Fibroblast of peridontal ligament (primary cell): Measurements from ENCODE around the gene ADK.
"Not testable (repeated sequence)": the region's sequence is repeated elsewhere in the genome, so short reads cannot be mapped to it uniquely, and the experiment has no call there.

ENCODE experiments used
- DNase-seq: peaks from one replicate; pipeline ENCODE4 v3.0.0-alpha.2; 2010; ENCODE audit errors: extremely low read depth

Gene ADK

DNA sequence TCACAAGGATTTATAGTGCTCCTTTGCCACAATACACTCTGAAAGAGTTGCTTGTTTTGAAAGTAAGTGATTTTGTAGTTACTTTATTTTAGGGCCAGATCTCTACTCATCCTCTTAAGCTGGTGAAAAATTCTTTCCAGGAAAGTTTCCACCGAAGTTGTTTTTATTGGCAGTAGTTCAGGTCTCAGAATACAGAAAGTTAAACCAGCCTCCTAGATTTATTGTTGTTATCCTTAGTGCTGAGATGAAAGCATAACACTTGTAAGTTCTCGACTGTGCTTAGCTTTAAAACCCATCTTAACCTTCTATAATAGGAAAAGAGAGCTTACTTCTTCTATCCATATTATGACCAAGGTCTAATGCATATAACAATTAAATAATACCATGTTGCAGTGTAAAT, 5.9 kb upstream of the ADK start:
- peak; percentile 94 for DNase-seq

DNA sequence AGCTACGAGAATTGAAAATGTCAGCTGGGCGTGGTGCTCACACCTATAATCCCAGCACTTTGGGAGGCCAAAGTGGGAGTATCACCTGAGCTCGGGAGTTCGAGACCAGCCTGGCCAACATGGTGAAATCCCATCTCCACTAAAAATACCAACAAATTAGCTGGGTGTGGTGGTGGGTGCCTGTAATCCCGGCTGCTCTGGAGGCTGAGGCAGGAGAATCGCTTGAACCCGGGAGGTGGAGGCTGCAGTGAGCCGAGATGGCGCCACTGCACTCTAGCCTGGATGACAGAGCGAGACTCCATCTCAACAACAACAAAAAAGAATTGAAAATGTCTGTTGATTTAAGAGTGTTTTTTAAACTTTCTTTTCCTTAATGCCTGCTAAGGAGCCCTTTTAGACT, 4.0 kb upstream of the ADK start:
- DNase-seq = not testable (repeated sequence)

DNA sequence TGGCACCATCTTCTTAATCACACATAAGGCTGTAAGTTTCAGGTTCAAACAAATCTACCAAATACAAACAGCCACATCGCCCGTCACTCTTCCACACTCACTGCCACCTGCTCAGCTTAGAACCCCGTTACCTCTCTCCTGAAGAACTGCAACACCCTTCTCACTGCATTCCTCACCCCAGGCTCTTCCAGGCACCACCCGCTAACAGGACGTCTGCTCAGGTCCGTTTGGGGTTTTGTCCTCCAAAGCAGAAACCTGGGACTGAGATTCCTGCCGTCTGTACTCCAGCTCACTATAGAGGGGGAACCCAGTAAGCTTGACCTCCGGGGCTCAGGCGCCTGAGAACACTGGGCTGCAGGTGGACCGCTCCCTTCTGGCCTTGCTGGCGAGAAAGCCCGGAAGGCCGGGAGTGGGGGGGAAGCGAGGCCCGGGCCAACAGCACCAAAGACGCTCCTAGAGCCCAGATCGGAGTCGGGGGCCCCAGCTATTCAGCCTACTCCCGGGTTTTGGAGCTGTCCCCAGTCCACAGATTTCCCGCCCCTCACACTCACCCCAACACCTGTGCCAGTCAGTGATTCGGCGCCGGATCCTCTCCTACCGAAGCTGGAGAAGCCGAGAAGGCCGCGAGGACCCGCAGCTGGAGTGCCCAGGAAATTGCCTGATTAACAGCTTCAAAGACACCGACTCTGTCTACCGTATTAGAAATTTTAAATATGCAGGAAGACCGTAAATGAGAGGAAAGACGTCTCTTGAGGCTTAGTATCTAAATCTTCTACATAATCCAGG, 624 bp upstream of the ADK start, which contains the start of gene AP3M1:
TSS of gene AP3M1 (minus strand) at position 625 of the 786 bp plus-strand sequence. CDS start 12,449 bp downstream, outside the sequence.
- DNase-seq = no peak

DNA sequence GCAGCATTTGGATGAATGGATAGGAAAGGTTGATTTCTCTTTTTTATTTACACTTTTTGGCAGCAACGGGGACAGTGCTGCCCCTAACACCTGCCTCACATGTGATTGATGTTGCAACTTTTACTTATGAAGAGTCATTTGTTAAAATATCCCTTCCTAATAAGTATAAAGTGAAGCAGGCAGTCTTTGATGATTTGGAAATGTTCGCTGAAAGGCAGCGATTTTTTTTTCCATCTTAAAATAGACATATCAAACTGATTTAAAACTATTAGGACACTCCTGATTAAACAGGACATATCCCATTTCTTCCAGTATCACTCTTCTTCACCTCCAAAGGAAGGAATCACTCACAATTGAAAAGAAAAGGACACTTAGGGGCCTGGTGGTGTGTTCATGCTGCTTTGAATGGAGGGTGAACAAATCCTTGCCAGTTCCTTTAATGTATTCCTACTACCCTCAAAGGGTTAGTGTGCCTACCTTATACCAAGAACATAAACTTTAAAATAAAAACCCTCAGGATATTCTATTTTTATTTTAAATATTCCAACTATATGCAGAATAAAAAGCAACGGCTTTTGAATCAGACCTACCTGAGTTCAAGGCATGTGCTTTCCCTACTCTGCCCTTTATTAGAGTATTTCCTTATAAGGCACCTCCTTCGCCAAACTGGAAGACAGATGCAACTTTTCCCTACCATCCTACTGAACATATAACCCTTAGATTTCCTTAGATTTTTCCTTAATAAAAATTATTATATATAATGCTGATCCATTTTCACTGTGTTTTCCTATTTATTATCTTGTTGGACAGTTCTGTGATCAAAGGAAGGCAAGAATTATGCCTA, 1.1 kb downstream of the ADK start:
- DNase-seq = no peak

DNA sequence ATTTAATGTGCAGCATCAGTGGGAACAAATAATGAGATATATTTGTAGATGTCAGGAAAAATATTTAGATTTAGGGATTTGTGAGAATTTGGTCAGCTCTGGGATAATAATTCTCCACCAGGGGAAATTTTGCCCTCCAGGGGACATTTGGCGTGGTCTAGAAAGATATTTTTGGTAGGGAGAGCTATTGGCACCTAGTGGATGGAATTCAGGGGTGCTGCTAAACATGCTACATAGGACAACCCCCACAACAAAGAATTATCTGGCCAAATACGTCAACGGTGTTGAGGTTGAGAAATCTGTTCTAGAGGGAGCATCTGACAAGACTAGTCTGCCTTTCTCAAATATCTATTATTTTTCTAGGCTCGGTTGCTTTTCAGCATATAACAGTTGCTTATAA, 2.1 kb downstream of the ADK start:
- DNase-seq = peak; percentile 77

DNA sequence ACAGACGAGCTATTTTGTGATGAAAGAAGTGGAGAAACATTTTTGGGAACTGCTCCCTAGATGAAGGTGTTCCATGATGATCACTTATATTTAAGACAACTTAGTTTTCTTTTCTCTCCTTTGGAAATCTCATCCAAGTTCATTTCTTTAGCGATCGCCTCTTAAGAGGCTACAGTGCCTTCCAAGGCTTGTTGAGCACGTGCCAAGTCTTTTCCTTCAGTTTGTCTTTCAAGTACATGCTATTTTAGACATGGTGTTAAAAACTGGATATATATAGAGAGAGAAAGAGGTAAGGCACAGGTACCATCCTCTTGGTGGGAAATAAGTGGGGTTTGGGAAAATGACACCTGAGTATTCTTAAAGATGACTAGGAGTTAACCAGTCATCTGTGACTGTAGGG, 2.7 kb downstream of the ADK start:
- no peak for DNase-seq

DNA sequence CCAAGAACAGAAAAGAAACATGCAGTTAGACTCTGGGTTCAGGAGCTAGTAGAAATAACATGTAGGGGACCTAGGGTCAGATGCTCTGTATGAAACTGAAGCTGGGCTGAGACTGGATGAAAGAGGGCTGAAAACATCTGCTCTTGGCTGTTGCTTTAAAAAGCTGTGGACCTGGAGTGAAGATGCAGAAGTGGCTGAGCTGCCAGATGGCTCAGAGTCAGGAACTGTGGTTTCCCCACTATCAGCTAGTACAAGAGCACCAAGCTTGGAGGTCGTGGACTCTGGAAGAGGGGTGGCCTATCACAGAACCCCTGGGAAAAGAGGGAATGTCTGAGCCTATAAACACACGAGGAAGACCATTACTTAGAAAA, 5.9 kb downstream of the ADK start:
- peak; percentile 56 for DNase-seq

DNA sequence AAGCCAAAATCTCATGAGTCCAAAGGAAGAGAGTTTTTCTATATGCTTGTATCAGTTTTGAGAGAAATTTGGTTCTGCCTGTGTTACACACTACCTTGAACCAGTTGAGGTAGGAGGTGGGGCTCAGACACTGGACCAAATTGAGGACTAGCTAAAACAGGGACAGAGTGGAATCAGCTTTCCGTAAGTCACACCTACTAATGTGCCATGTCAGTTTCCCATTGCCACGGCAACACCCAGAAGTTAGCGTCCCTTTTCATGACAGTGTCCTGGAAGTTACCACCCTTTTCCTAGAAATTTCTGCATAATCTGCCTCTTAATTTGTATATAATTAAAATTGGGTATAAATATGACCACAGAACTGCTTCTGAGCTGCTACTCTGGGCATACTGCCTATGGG, 9.0 kb downstream of the ADK start:
- no peak for DNase-seq

DNA sequence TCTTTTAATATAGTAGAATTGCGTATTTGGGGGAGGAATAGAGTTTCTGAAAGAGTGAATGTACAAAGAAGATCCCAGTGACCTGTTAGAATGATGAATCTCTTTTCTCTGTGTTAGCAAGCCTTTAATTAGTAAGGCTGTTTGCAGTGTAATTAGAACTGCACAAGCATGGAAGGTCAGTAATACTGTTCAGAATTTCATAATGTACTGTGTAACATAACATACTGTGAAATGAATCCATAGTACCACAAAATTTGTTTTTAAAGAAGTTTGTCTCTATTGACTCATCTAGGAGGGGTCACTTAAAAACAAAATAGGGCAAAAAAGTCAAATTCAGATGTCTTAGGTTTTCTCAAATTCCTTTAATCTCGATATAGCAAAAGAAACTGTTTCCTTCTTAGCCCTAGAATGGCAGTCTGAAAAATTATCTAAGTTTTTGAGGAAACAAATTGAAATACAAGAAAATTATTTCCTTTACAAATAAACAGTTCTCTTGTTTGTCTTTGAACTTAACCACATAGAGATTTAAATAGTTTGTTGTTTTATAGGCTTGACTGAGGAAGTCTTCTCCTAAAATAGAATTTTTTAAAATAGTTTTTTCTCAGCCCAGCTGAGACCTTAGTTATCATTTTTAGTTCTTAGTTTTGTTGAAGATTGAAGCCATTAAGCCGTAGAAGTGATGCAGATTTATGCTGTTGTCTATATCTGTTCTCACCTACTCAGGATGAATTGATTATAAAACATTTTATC, 12.5 kb downstream of the ADK start:
- DNase-seq = peak; percentile 27

DNA sequence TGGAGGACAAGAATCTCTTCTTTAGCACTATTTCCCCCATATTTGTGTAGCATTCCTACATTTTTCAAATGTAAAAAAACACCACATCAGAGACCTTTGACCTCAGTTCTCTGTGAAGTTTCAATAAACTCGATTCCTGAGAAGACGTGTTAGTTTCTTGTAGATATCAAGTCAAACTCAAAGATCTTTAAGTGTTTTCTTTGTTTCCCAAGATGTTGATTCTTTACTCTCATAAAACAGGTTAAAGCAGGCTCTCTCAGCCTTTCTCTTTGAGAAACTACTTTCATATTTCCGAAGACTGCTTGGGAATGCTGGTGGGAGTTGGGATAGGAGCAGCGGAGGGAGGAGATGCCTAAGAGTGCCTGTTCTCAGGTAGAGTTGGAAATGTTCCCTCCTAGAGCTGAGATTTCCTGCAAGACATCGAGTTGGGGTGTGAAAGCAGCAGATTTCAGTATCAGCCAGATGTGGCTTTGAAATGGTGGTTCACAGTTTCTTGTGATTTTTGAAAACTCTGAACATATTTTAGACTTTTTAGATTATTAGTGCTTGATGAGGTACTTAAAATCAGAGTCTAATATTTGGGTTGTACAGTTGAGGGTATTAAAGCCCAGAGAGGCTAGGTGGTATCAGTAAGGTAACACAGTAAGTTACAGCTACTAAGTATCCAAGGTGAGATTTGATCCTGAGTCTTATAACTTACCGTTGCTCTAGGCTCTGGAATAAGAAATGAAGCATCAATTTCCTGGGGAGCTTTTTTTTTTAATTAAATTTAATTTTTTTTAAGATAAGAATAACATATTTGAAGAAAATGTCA, 13.9 kb downstream of the ADK start:
- DNase-seq = no peak

DNA sequence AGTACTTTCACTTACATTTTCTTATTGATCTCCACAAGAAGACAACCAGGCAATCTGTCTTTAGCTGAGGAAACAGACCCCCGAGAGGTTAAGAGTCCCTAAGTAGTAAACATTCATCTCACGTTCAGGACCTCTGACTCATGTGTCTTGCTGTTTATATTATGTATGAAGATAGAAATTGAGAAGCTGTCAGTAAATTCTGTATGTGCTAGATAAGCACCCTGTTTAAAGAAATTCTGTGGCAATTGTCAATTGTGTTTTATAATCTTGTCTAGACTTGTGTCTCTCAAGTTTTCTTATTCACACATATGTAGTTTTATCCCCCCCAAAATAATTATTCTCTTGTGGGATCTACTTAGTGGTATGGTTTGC, 14.5 kb downstream of the ADK start:
- DNase-seq = peak; percentile 44

DNA sequence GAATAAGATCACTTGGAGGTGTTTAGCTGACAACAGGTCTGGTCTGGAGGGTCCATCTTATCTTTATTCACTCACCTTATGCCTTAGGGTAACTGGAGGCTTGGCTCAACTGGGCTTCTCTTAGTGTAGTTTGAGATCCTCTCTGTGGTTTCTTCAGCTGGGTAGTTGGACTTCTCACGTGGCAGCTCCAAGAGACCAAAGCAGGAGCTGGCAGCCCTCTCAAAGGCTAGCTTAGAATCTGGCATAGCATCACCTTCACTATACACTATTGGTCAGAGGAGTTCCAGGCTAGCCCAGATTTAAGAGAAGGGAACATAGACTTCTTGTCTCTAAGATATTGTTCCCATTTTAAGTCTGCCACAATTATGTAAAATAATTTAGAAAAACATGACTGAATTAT, 16.4 kb downstream of the ADK start:
- DNase-seq = peak; percentile 30

DNA sequence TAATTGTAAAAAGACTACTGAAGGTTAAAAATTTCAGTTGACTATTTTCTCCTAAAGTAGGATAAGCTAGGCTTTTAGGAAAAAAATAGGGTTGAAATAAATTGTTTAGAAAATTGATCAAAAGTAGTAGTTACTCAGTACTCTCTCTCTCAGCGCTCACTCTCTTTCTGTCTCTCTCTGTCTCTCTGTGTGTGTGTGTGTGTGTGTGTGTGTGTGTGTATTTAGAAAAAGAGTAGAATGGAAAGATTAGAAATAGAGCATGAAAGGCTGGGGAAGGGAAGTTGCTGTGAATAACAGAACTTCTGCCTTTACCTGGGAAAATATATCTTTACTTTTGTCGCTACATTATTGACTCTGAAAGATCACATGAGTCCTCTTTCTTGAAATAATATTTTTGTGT, 20.6 kb downstream of the ADK start:
- DNase-seq = no peak

DNA sequence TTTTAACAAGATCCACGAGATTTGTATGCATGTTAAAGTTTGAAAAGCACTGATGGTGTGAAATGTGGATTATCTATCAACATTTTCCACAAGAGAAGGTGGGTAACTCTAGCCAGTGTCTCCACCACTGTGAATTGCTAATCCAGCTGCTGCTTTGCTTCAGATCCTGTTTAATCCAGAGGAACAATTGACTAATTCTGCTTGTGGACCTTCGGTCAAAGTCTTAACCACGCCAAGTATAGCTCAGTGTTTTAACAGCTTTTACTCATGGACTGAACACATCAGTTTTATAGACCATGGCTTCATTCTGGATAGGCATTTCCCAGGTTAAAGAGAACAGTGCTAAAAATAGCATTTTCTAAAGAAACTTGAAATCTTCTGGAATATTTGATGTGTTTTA, 23.5 kb downstream of the ADK start:
- no peak for DNase-seq

DNA sequence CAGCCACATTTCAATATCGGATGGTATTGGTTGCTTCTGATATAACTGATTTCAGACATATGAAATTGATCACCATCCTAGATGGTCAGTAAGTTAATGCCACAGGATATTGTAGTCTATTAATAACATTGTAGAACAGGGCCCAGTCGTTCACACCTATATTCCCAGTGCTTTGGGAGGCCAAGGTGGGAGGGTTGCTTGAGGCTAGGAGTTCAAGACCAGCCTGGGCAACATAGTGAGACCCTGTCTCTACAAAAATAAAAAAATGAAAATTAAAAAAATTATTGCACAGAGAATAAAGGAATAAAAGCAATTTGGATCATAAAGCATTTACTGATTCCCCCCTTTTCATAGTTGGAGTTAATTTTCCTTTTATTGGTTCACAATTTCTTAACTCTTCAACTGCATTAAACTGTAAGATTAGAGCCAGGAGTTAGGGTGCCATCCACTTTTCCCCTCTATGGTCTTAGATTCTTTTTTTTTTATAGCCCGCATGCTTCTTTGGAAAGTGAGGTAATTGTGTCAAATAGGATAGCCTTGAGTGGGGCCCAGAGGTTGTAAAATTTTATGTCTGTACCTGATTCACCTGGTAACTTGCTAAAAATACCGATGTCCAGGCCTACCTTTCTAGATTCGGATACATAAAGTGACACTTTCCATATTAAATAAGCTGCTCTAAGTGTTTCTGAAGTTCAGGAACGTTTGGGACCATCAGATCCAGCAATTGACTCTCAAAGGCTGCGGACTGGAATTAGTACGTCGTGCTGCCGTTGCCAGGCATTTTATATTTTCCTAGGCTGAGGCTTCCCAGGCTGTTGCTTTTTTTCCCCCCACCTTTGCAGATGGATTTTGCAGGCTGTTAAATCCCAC, 24.7 kb downstream of the ADK start:
- DNase-seq = no peak

DNA sequence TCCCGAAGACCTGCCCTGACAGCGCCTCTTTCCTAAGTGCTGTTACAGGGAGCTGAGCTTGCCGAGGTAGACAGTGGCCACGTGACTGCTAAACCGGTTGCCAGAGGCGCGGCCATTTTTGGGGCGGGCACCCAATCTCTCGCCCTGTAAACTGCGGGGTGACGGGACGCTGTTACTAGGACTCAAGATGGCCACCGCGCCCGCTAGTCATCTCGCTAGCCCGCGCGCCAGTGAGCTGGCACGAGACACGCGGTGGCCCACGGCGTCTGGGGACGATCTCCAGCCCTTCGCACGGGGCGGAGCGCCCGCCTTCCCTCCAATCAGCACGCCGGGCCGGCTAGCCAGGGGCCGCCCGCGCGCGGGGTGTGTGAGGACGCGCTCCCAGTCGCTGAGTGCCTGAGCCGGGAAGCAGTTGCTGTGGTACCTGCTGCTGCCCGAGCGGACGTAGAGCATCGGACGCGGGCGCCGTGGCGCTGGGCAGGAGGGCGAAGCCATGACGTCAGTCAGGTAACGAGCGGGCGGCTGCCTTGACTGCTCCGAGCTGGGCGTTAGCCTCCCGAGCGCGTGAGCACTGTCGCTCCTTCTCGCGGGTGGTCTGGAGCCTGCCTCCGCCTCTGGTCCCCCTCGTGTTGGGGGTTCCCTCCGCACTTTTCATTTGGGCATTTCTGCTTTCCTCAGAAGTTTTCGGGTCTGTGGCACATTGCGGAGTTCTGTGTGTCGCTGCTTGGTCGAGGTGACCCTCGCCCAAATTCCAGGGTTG, 25.5 kb downstream of the ADK start:
- peak; percentile 93 for DNase-seq

DNA sequence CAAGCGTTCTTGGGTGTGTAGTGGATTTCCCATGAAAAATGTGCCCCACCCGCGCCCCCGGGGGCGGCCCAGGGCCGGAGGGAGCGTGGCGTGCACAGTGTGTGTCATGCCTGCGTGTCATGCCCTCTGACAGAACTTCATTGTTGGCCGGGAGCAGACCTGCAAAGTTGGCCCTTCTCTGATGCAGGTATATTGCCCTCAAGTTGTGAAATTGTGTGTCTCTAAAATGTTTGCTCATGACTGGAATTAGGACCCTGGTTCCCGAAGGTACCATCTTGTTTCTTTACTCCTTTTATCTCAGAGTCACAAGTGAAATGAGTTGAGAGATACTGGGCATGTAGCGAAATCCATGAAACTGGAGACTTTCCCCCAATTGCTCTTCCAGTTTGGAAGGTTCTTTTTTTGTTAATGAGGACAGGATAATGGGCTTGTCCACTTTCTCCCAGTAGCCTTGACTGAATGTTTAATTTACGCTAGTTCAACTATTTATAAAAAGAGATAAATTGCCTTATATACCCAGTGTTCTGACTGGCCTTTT, 26.2 kb downstream of the ADK start:
- peak; percentile 37 for DNase-seq

DNA sequence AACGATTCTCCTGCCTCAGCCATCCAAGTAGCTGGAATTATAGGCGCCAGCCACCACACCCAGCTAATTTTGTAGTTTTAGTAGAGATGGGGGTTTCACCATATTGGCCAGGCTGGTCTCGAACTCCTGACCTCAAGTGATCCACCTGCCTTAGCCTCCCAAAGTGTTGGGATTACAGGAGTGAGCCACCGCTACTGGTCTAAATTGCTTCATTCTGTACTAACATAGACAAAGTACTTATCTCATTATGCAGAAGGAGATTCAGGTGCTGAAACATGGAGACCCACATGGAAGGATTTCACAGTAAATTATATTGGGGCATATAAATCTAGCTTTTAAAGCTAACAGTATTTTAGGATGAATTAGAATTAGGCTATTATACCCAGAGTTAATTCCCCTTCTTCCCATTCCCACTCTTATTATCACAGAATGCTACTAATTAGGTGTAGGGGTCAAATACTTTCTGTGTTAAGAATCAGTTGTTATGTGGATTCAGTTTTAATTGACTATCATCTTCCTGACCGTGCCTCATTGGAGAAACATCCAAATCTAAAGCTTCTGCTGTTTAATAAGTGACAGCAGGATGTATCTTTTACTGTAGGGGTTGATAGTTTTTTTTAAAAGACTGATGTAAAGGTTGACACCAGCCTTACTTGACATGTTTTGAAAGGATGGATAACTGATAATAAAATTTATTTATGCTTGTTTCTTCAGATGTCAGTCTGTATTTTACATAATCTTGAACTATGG, 27.2 kb downstream of the ADK start:
- DNase-seq = no peak
